Neutrophil (primary cell): Measurements from ENCODE around the gene SMIM26.
"Not testable (repeated sequence)": the region's sequence is repeated elsewhere in the genome, so short reads cannot be mapped to it uniquely, and the experiment has no call there.

Experiments used
- H3K27ac ChIP-seq: fragments of 200-600 bp; sonication (generic); 2 replicates; pipeline ENCODE4 v1.5.1; 2016; ENCODE audit warnings: mild to moderate bottlenecking, moderate library complexity
- H3K27me3 ChIP-seq: fragments of 200-600 bp; sonication (generic); 2 replicates; pipeline ENCODE4 v1.6.0; 2016; ENCODE audit warnings: mild to moderate bottlenecking
- H3K36me3 ChIP-seq: fragments of 200-600 bp; sonication (generic); 2 replicates; pipeline ENCODE4 v1.5.1; 2017
- H3K4me1 ChIP-seq, 2 experiments: fragments of 200-600 bp in 1 of 2; sonication (generic) in 1 of 2; 1 replicate in 1 of 2; 2 replicates in 1 of 2; pipeline versions ENCODE4 v1.5.1 to v1.6.1; 2013 to 2016; ENCODE audit warnings: low read depth in 1 of 2, low read length in 1 of 2, mild to moderate bottlenecking in 1 of 2, moderate library complexity in 1 of 2; ENCODE audit not compliant: control insufficient read depth in 1 of 2, insufficient read depth in 1 of 2
- H3K4me3 ChIP-seq, 2 experiments: fragments of 200-600 bp in 1 of 2; sonication (generic) in 1 of 2; 1 replicate in 1 of 2; 2 replicates in 1 of 2; pipeline ENCODE4 v1.5.1; 2013 to 2016; ENCODE audit warnings: low read depth in 1 of 2, low read length in 1 of 2, mild to moderate bottlenecking in 1 of 2, moderate library complexity in 1 of 2
- H3K9me3 ChIP-seq: fragments of 200-600 bp; sonication (generic); 2 replicates; pipeline ENCODE4 v1.5.1; 2016
- TF ChIP-seq, protein P1 (sequence below): fragments of 200-600 bp; sonication (generic); IDR thresholded peaks from 2 replicates; pipeline ENCODE4 v1.5.1; 2016; ENCODE audit warnings: antibody characterized with exemption

The SMIM26 gene, protein sequence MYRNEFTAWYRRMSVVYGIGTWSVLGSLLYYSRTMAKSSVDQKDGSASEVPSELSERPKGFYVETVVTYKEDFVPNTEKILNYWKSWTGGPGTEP

DNA sequence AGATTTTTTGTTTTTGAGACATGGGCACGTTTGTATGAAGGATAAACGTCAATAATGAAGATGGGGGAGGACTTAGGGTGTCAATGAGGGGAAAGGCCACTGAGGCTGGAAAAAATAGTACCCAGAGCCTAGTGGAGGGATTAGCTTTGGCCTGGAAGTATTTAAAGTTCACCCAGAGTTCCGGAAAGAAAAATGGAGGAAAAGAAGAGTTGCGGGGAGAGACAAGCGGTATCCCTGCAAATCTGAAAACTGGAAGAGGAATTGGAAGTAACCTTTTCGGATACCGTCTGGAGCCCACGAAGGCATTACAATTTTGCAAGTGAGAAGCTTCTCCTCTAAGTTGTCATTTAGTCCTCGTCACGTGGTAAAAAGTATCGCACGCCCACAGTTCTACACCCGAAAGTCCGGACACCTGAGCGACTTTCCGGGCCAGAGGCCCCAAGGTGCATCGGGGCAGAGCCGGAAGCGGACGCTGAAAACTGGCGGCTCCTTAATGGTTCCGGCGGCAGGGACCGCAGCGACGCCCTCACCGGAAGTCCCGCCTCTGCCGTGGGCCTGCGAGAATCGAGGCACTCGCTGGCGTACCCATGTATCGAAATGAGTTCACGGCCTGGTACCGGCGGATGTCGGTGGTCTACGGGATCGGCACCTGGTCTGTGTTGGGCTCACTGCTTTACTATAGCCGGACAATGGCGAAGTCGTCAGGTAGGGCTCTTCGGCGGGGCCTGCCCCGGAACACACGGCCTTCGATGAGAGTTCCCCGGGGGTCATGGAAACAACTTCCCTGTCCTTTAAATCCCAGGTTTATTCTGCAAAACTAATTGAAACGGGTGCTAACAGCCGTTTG, at the start of gene SMIM26:
Gene SMIM26, plus strand, starts transcription at position 541 of the 847 bp plus-strand sequence. Its CDS starts 47 bp downstream, at position 588.
- Histone ChIP-seq H3K4me3 (peak within 1 kb of the TSS; percentile 84 to 97), H3K9me3 (no peaks in the 10 kb centered on the region), H3K27me3 (no peaks in the 10 kb centered on the region)

DNA sequence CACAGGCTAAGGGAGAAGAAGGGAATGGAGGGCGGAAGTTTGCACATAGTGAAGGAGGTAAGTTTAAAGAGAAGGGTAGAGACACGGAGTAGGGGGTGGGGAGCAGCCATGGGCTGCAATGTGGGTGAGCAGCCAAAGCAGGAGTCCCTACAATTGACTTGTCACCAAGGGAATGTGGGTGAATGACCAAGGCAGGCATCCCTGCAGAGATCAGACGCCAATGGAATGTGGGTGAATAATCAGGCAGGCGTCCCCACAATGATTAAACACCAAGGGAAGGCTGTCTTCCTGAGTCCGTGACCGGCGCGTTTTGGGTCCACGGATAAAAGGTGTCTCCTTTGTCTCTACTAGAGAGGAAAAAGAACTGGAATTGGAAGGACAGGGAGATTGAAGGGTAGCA, 45.2 kb upstream of the SMIM26 start:
- H3K27ac ChIP-seq, H3K4me1 ChIP-seq, H3K9me3 ChIP-seq, H3K4me3 ChIP-seq, H3K27me3 ChIP-seq: not testable (repeated sequence)
- peaks cover 58% of the 10 kb centered on the region for H3K36me3 ChIP-seq

More for the DNA sequence above, at the start of gene SMIM26:
- Histone ChIP-seq H3K27ac (peak within 1 kb of the TSS; percentile 89), H3K36me3 (peaks cover 27% of the 10 kb centered on the region), H3K4me1 (peaks cover 29 to 30% of the 10 kb centered on the region in 2 experiments)
- TF ChIP-seq, protein P1, sequence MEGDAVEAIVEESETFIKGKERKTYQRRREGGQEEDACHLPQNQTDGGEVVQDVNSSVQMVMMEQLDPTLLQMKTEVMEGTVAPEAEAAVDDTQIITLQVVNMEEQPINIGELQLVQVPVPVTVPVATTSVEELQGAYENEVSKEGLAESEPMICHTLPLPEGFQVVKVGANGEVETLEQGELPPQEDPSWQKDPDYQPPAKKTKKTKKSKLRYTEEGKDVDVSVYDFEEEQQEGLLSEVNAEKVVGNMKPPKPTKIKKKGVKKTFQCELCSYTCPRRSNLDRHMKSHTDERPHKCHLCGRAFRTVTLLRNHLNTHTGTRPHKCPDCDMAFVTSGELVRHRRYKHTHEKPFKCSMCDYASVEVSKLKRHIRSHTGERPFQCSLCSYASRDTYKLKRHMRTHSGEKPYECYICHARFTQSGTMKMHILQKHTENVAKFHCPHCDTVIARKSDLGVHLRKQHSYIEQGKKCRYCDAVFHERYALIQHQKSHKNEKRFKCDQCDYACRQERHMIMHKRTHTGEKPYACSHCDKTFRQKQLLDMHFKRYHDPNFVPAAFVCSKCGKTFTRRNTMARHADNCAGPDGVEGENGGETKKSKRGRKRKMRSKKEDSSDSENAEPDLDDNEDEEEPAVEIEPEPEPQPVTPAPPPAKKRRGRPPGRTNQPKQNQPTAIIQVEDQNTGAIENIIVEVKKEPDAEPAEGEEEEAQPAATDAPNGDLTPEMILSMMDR: no peak

DNA sequence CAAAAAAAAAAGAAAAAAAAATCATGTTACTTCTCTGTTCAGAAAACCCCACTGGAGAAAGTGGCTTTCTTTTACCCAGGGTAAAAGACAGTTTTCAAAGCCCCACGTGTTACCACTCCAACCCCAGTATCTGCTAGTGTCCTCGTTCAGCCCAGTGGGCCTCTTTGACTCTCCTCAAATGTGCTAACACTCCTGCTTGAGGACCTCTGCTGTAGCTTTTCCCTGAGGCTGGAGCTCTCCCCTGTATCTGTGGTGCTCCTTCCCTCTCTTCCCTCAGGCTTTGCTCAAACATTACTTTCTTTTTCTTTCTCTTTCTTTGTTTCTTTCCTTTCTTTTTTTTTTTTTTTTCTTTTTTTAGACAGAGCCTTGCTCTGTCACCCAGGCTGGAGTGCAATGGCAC, 44.2 kb upstream of the SMIM26 start:
- H3K9me3 ChIP-seq: no peaks in the 10 kb centered on the region
- no peak overlapping the region for H3K27ac ChIP-seq
- H3K4me3 ChIP-seq: no peak overlapping the region
- H3K4me1 ChIP-seq: no peaks in the 10 kb centered on the region
- peaks cover 62% of the 10 kb centered on the region for H3K36me3 ChIP-seq
- TF ChIP-seq, protein P1: no peak
- H3K27me3 ChIP-seq: no peaks in the 10 kb centered on the region

DNA sequence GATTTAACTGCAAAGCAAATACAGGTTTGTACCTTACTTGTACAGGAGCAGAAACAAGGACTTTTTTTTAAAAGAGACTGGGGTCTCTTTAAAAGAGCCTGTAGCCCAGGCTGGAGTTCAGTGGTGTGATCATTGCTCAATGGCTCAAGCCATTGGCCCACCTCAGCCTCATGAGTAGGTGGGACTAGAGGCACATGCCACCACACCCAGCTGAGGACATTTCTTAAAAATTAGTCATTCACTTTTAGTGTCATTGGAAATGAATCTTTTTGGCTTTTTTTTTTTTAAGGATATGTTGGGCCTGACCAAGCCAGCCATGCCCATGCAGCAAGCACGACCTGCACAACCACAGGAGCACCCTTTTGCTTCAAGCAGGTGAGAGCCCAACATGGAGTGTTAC, 42.6 kb upstream of the SMIM26 start:
- Histone ChIP-seq H3K4me3 (no peak overlapping the region), H3K27me3 (no peaks in the 10 kb centered on the region), H3K36me3 (peaks cover 78% of the 10 kb centered on the region), H3K4me1 (no peaks in the 10 kb centered on the region), H3K9me3 (no peaks in the 10 kb centered on the region), H3K27ac (no peak overlapping the region)
- TF ChIP-seq, protein P1: no peak

DNA sequence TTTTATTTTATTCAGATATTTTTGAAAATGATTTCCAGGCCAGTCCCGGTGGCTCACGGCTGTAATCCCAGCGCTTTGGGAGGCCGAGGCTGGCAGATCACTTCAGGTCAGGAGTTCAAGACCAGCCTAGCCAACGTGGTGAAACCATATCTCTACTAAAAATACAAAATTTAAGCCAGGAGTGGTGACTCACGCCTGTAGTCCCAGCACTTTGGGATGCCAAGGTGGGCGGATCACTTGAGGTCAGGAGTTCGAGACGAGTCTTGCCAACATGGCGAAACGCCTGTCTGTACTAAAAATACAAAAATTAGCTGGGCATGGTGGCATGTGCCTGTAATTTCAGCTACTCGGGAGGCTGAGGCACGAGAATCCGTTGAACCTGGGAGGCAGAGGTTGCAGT, 40.5 kb upstream of the SMIM26 start:
- H3K27me3 ChIP-seq, H3K4me3 ChIP-seq, H3K4me1 ChIP-seq, H3K9me3 ChIP-seq, H3K27ac ChIP-seq: not testable (repeated sequence)
- peaks cover 84% of the 10 kb centered on the region for H3K36me3 ChIP-seq

DNA sequence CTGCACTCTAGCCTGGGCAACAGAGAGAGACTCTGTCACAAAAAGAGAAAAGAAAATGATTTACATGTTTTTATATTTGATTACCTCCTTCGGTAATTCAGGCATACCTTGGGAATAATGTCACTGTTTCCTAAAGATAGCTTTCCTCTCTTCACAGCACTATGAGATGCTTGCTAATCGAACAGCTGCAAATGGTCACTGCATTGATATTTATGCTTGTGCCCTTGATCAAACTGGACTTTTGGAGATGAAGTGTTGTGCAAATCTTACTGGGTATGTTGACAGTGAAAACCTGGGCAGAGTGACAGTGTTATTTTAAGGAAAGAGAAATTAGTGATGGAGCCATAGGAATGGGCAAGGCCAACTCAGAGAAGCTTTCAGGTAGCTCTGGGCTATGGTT, 39.9 kb upstream of the SMIM26 start:
- no peak overlapping the region for H3K4me3 ChIP-seq

More for the DNA sequence above, 39.9 kb upstream of the SMIM26 start:
- no peaks in the 10 kb centered on the region for H3K4me1 ChIP-seq
- H3K27ac ChIP-seq: no peak overlapping the region
- H3K36me3 ChIP-seq: peaks cover 85% of the 10 kb centered on the region
- H3K27me3 ChIP-seq: no peaks in the 10 kb centered on the region
- TF ChIP-seq, protein P1: no peak
- no peaks in the 10 kb centered on the region for H3K9me3 ChIP-seq
